IMR-90 (cell line): ENCODE data around the gene TADA1. TPM values are rescaled to one million over a fixed set of nuclear protein-coding genes. Genes with fewer than 3 reads are reported as not detected.

ENCODE experiments used
- ATAC-seq: fragments of 200-7000 bp; cut with Tn5 transposase; 2 replicates; pipeline ENCODE4 v1.9.1; 2020; ENCODE audit warnings: low read depth, mild to moderate bottlenecking, moderate library complexity
- BruUV-seq: library from RNA; stranded (reverse); fragments of 400-500 nt; replicated peaks from 2 replicates; lab custom pipeline; 2021; lab: Mats Ljungman, UMichigan
- CTCF ChIA-PET: fragments of 300-600 bp; formaldehyde crosslinking; extraction: SDS; loops from one replicate; lab custom pipeline; 2021; ENCODE audit warnings: antibody characterized with exemption; lab: Yijun Ruan, JAX
- POLR2A ChIA-PET: fragments of 300-600 bp; sonication (Branson Sonifier 250); formaldehyde crosslinking; loops from one replicate; lab custom pipeline; 2022; ENCODE audit warnings: antibody characterized with exemption; ENCODE audit not compliant: unreplicated experiment; lab: Charles Lee
- DNase-seq: peaks from one replicate; pipeline ENCODE4 v3.0.0; 2013
- H2AFZ ChIP-seq: replicated peaks from 2 replicates; pipeline ENCODE3; 2013; ENCODE audit warnings: low read length, mild to moderate bottlenecking; ENCODE audit not compliant: poor library complexity
- H2AK5ac ChIP-seq: 2 replicates; pipeline ENCODE4 v1.6.1; 2013; ENCODE audit warnings: low read depth, low read length, inconsistent platforms
- H2AK9ac ChIP-seq: replicated peaks from 2 replicates; pipeline ENCODE3; 2013; ENCODE audit warnings: mild to moderate bottlenecking, low read depth, low read length, moderate library complexity; ENCODE audit not compliant: poor library complexity
- H2BK120ac ChIP-seq: 2 replicates; pipeline ENCODE4 v1.6.1; 2013; ENCODE audit warnings: low read depth, low read length, inconsistent platforms
- H2BK15ac ChIP-seq: 3 replicates; pipeline ENCODE4 v1.6.1; 2013; ENCODE audit warnings: low read depth, low read length, inconsistent platforms
- H2BK20ac ChIP-seq: 2 replicates; pipeline ENCODE4 v1.6.1; 2013; ENCODE audit warnings: low read depth, mild to moderate bottlenecking, inconsistent platforms, low read length, moderate library complexity
- H2BK5ac ChIP-seq: 2 replicates; pipeline ENCODE4 v1.6.1; 2013; ENCODE audit warnings: mild to moderate bottlenecking, low read depth, low read length, inconsistent platforms; ENCODE audit not compliant: poor library complexity, severe bottlenecking
- H3K14ac ChIP-seq: replicated peaks from 2 replicates; pipeline ENCODE4 v1.6.1; 2013; ENCODE audit warnings: low read depth, low read length, inconsistent platforms
- H3K18ac ChIP-seq: 2 replicates; pipeline ENCODE4 v1.6.1; 2013; ENCODE audit warnings: low read depth, low read length, control low read depth
- H3K23ac ChIP-seq: 2 replicates; pipeline ENCODE4 v1.6.1; 2013; ENCODE audit warnings: low read depth, low read length, inconsistent platforms
- H3K27ac ChIP-seq: 2 replicates; pipeline ENCODE4 v1.5.1; 2013; ENCODE audit warnings: mild to moderate bottlenecking, control low read depth, low read length; ENCODE audit not compliant: insufficient read depth
- H3K27me3 ChIP-seq: 2 replicates; pipeline ENCODE4 v1.6.1; 2013; ENCODE audit warnings: low read length; ENCODE audit not compliant: control insufficient read depth, insufficient read depth
- H3K36me3 ChIP-seq: 2 replicates; pipeline ENCODE4 v1.6.1; 2013; ENCODE audit warnings: low read length, mixed read lengths; ENCODE audit not compliant: control insufficient read depth, insufficient read depth
- H3K4ac ChIP-seq: 2 replicates; pipeline ENCODE4 v1.6.1; 2013; ENCODE audit warnings: low read depth, low read length, inconsistent platforms
- H3K4me1 ChIP-seq: 2 replicates; pipeline ENCODE4 v1.6.1; 2013; ENCODE audit warnings: low read length, mixed read lengths; ENCODE audit not compliant: control insufficient read depth, insufficient read depth
- H3K4me2 ChIP-seq: 2 replicates; pipeline ENCODE4 v1.6.1; 2013; ENCODE audit warnings: low read depth, mild to moderate bottlenecking, control low read depth, low read length, moderate library complexity
- H3K4me3 ChIP-seq: 2 replicates; pipeline ENCODE4 v1.5.1; 2013; ENCODE audit warnings: low read depth, mild to moderate bottlenecking, control low read depth, low read length, moderate library complexity; ENCODE audit not compliant: insufficient read depth
- H3K56ac ChIP-seq: 2 replicates; pipeline ENCODE4 v1.6.1; 2013; ENCODE audit warnings: low read length, inconsistent platforms; ENCODE audit not compliant: insufficient read depth; ENCODE audit errors: extremely low read depth
- H3K79me1 ChIP-seq, 2 experiments: 2 replicates each; pipeline ENCODE4 v1.6.1; 2013; ENCODE audit warnings: low read length in 2 of 2, inconsistent platforms in 1 of 2, low read depth in 1 of 2
- H3K9ac ChIP-seq: 2 replicates; pipeline ENCODE4 v1.6.1; 2013; ENCODE audit warnings: low read depth, low read length, control low read depth
- H3K9me1 ChIP-seq: 2 replicates; pipeline ENCODE4 v1.6.1; 2013; ENCODE audit warnings: low read length, inconsistent platforms; ENCODE audit not compliant: insufficient read depth
- H3K9me3 ChIP-seq: 2 replicates; pipeline ENCODE4 v1.6.1; 2013; ENCODE audit warnings: low read length; ENCODE audit not compliant: control insufficient read depth, insufficient read depth
- H4K20me1 ChIP-seq: 2 replicates; pipeline ENCODE4 v1.6.1; 2013; ENCODE audit warnings: low read length, inconsistent platforms; ENCODE audit not compliant: insufficient read depth
- H4K5ac ChIP-seq: 2 replicates; pipeline ENCODE4 v1.6.1; 2013; ENCODE audit warnings: mild to moderate bottlenecking, low read depth, low read length, control low read depth
- H4K8ac ChIP-seq, 2 experiments: 2 replicates each; pipeline ENCODE4 v1.6.1; 2013; ENCODE audit warnings: low read depth in 2 of 2, low read length in 2 of 2, control low read depth in 1 of 2, inconsistent platforms in 1 of 2
- H4K91ac ChIP-seq: 2 replicates; pipeline ENCODE4 v1.6.1; 2013; ENCODE audit warnings: low read depth, low read length, inconsistent platforms; ENCODE audit not compliant: insufficient read depth
- BHLHE40 ChIP-seq: fragments of 150-350 bp; IDR thresholded peaks from 2 replicates; pipeline ENCODE4 v1.6.1; 2016; ENCODE audit warnings: mild to moderate bottlenecking, low read depth, low read length
- CEBPB ChIP-seq: IDR thresholded peaks from 2 replicates; pipeline ENCODE4 v1.6.1; 2012; ENCODE audit warnings: low read depth, low read length, improper control_type of control experiment
- CTCF ChIP-seq: conservative IDR thresholded peaks from 2 replicates; pipeline ENCODE4 v1.5.1; 2012; ENCODE audit warnings: mild to moderate bottlenecking, low read depth, low read length, improper control_type of control experiment
- FOS ChIP-seq: fragments of 150-350 bp; IDR thresholded peaks from 2 replicates; pipeline ENCODE4 v1.6.1; 2016; ENCODE audit warnings: low read depth, low read length
- MAFK ChIP-seq: IDR thresholded peaks from 2 replicates; pipeline ENCODE4 v1.6.1; 2012; ENCODE audit warnings: low read depth, low read length, improper control_type of control experiment
- MXI1 ChIP-seq: IDR thresholded peaks from 2 replicates; pipeline ENCODE4 v1.6.1; 2012; ENCODE audit warnings: low read depth, mild to moderate bottlenecking, low read length, moderate library complexity, borderline replicate concordance
- NFE2L2 ChIP-seq: fragments of 150-350 bp; IDR thresholded peaks from 2 replicates; pipeline ENCODE4 v1.6.1; 2016; ENCODE audit warnings: low read depth, mild to moderate bottlenecking, low read length
- POLR2A ChIP-seq: IDR thresholded peaks from 2 replicates; pipeline ENCODE4 v1.6.1; 2012; ENCODE audit warnings: mild to moderate bottlenecking, low read depth, low read length
- RAD21 ChIP-seq: IDR thresholded peaks from 2 replicates; pipeline ENCODE4 v1.6.1; 2012; ENCODE audit warnings: low read length, improper control_type of control experiment
- RCOR1 ChIP-seq: IDR thresholded peaks from 2 replicates; pipeline ENCODE4 v1.6.1; 2012; ENCODE audit warnings: mild to moderate bottlenecking, low read length, improper control_type of control experiment; ENCODE audit not compliant: insufficient replicate concordance
- SMC3 ChIP-seq: fragments of 150-350 bp; IDR thresholded peaks from 2 replicates; pipeline ENCODE4 v1.6.1; 2016; ENCODE audit warnings: low read depth, mild to moderate bottlenecking, antibody characterized with exemption, low read length, moderate library complexity
- USF2 ChIP-seq: fragments of 150-350 bp; IDR thresholded peaks from 2 replicates; pipeline ENCODE4 v1.6.1; 2017; ENCODE audit warnings: mild to moderate bottlenecking, antibody characterized with exemption, low read length, low read depth
- WGBS, 2 experiments: methylation state at CpG; one replicate each; pipeline versions ENCODE4 v1.1.5 to v1.1.7; 2013; ENCODE audit warnings: missing lambda C conversion rate in 2 of 2; ENCODE audit not compliant: insufficient read length in 1 of 2; ENCODE audit errors: extremely low coverage in 2 of 2; 5-methylcytosine and 5-hydroxymethylcytosine counted together
- dilution Hi-C: fragments of 300-500 bp; cut with HindIII; formaldehyde crosslinking; loops from one replicate; pipeline ENCODE4 v1.14.3; 2018; ENCODE audit warnings: low sequenced_read_pairs; ENCODE audit not compliant: unreplicated experiment
- in situ Hi-C: fragments of 300-500 bp; cut with MboI; formaldehyde crosslinking; loops from 3 replicates; pipeline ENCODE4 v1.14.3; 2019; ENCODE audit warnings: low sequenced_read_pairs, inconsistent platforms, mixed read lengths
- intact Hi-C: fragments of 100-400 bp; cut with micrococcal nuclease; formaldehyde crosslinking; loops from 2 replicates; pipeline ENCODE4 v1.10.0; 2022
- polyA plus RNA-seq, 3 experiments: library from polyadenylated mRNA; depleted of rRNA; stranded (reverse); fragments of >200 nt; gene quantifications; 2 replicates each; pipeline ENCODE4 v1.2.3, GENCODE V29; 2012; ENCODE audit warnings: low replicate concordance in 1 of 3
- total RNA-seq: library from RNA; depleted of rRNA; stranded (reverse); fragments of >200 nt; gene quantifications from 2 replicates; pipeline ENCODE4 v1.2.3, GENCODE V29; 2012

The TADA1 gene
- total and polyA plus RNA-seq, 2 of the 4 experiments (the other 2 are of a cell fraction): 8.2 to 16.8 TPM

- no peak overlapping the region for H4K91ac ChIP-seq
- H3K18ac ChIP-seq: no peak overlapping the region
- H4K5ac ChIP-seq: no peak overlapping the region
- H2BK5ac ChIP-seq: no peak overlapping the region
- ATAC-seq: no peak
- no peak overlapping the region for H3K23ac ChIP-seq
- no peak overlapping the region for H2BK120ac ChIP-seq
- H2AK9ac ChIP-seq: no peak overlapping the region
- no peak overlapping the region for H2BK20ac ChIP-seq
- WGBS, 2 experiments: no CpG with 5 or more reads among the region's 3 CpGs
- dilution Hi-C loops (no loop called here), in situ Hi-C loops (no loop called here), intact Hi-C loops (loop anchor here (2.0 to 10.0 kb wide), 2 partner anchors 50 to 628 kb away; no protein-coding TSS in a partner anchor)
- no peaks in the 10 kb centered on the region for H3K36me3 ChIP-seq
- H3K4me2 ChIP-seq: no peak overlapping the region
- no peak overlapping the region for H2AFZ ChIP-seq
- H3K79me1 ChIP-seq: no peaks in the 10 kb centered on the region
- H3K4ac ChIP-seq: no peak overlapping the region
- H3K4me1 ChIP-seq: peaks cover 3% of the 10 kb centered on the region; the same call in 1 of the 2 replicates
- H2BK15ac ChIP-seq: no peak overlapping the region
- no peak overlapping the region for H4K8ac ChIP-seq
- H3K9me3 ChIP-seq: no peaks in the 10 kb centered on the region
- no peak overlapping the region for H2AK5ac ChIP-seq
- no peak overlapping the region for H3K9ac ChIP-seq
- no peaks in the 10 kb centered on the region for H4K20me1 ChIP-seq
- no peaks in the 10 kb centered on the region; the same call in 1 of the 2 replicates for H3K27me3 ChIP-seq
- POLR2A ChIA-PET: no interaction called here
- H3K27ac ChIP-seq: no peak overlapping the region
- no peak overlapping the region for H3K56ac ChIP-seq
- DNase-seq: no peak
- no peaks in the 10 kb centered on the region for H3K9me1 ChIP-seq
- TF ChIP-seq RAD21: no peak
- no peak for TF ChIP-seq MXI1
- TF ChIP-seq CTCF: no peak
- TF ChIP-seq USF2: no peak
- no peak for TF ChIP-seq CEBPB
- TF ChIP-seq MAFK: no peak
- no peak for TF ChIP-seq BHLHE40
- TF ChIP-seq POLR2A: no peak
- no peak for TF ChIP-seq NFE2L2
- no peak for TF ChIP-seq RCOR1
- TF ChIP-seq FOS: no peak
- no peak for TF ChIP-seq SMC3
- no peak overlapping the region for H3K4me3 ChIP-seq
- H3K14ac ChIP-seq: no peak overlapping the region
- no TSS peak for BruUV-seq
- CTCF ChIA-PET: interaction anchor here (1.3 kb wide), 1 partner anchor 37 kb away, joined by 3 read pairs; no protein-coding TSS in a partner anchor
These were observed 30.6 kb upstream of the TADA1 start for GRCh38 chr1:166906647-166907046.
